IMR-90 (cell line): ENCODE data around the gene FOXP1. TPM values are rescaled to one million over a fixed set of nuclear protein-coding genes. Genes with fewer than 3 reads are reported as not detected.

Experiments
- ATAC-seq: fragments of 200-7000 bp; cut with Tn5 transposase; 2 replicates; pipeline ENCODE4 v1.9.1; 2020; ENCODE audit warnings: low read depth, mild to moderate bottlenecking, moderate library complexity
- BruUV-seq: library from RNA; stranded (reverse); fragments of 400-500 nt; replicated peaks from 2 replicates; lab custom pipeline; 2021; lab: Mats Ljungman, UMichigan
- CTCF ChIA-PET: fragments of 300-600 bp; formaldehyde crosslinking; extraction: SDS; loops from one replicate; lab custom pipeline; 2021; ENCODE audit warnings: antibody characterized with exemption; lab: Yijun Ruan, JAX
- POLR2A ChIA-PET: fragments of 300-600 bp; sonication (Branson Sonifier 250); formaldehyde crosslinking; loops from one replicate; lab custom pipeline; 2022; ENCODE audit warnings: antibody characterized with exemption; ENCODE audit not compliant: unreplicated experiment; lab: Charles Lee
- DNase-seq: peaks from one replicate; pipeline ENCODE4 v3.0.0; 2013
- H2AFZ ChIP-seq: replicated peaks from 2 replicates; pipeline ENCODE3; 2013; ENCODE audit warnings: low read length, mild to moderate bottlenecking; ENCODE audit not compliant: poor library complexity
- H2AK5ac ChIP-seq: 2 replicates; pipeline ENCODE4 v1.6.1; 2013; ENCODE audit warnings: low read depth, low read length, inconsistent platforms
- H2AK9ac ChIP-seq: replicated peaks from 2 replicates; pipeline ENCODE3; 2013; ENCODE audit warnings: mild to moderate bottlenecking, low read depth, low read length, moderate library complexity; ENCODE audit not compliant: poor library complexity
- H2BK120ac ChIP-seq: 2 replicates; pipeline ENCODE4 v1.6.1; 2013; ENCODE audit warnings: low read depth, low read length, inconsistent platforms
- H2BK15ac ChIP-seq: 3 replicates; pipeline ENCODE4 v1.6.1; 2013; ENCODE audit warnings: low read depth, low read length, inconsistent platforms
- H2BK20ac ChIP-seq: 2 replicates; pipeline ENCODE4 v1.6.1; 2013; ENCODE audit warnings: low read depth, mild to moderate bottlenecking, inconsistent platforms, low read length, moderate library complexity
- H2BK5ac ChIP-seq: 2 replicates; pipeline ENCODE4 v1.6.1; 2013; ENCODE audit warnings: mild to moderate bottlenecking, low read depth, low read length, inconsistent platforms; ENCODE audit not compliant: poor library complexity, severe bottlenecking
- H3K14ac ChIP-seq: replicated peaks from 2 replicates; pipeline ENCODE4 v1.6.1; 2013; ENCODE audit warnings: low read depth, low read length, inconsistent platforms
- H3K18ac ChIP-seq: 2 replicates; pipeline ENCODE4 v1.6.1; 2013; ENCODE audit warnings: low read depth, low read length, control low read depth
- H3K23ac ChIP-seq: 2 replicates; pipeline ENCODE4 v1.6.1; 2013; ENCODE audit warnings: low read depth, low read length, inconsistent platforms
- H3K27ac ChIP-seq: 2 replicates; pipeline ENCODE4 v1.5.1; 2013; ENCODE audit warnings: mild to moderate bottlenecking, control low read depth, low read length; ENCODE audit not compliant: insufficient read depth
- H3K27me3 ChIP-seq: 2 replicates; pipeline ENCODE4 v1.6.1; 2013; ENCODE audit warnings: low read length; ENCODE audit not compliant: control insufficient read depth, insufficient read depth
- H3K36me3 ChIP-seq: 2 replicates; pipeline ENCODE4 v1.6.1; 2013; ENCODE audit warnings: low read length, mixed read lengths; ENCODE audit not compliant: control insufficient read depth, insufficient read depth
- H3K4ac ChIP-seq: 2 replicates; pipeline ENCODE4 v1.6.1; 2013; ENCODE audit warnings: low read depth, low read length, inconsistent platforms
- H3K4me1 ChIP-seq: 2 replicates; pipeline ENCODE4 v1.6.1; 2013; ENCODE audit warnings: low read length, mixed read lengths; ENCODE audit not compliant: control insufficient read depth, insufficient read depth
- H3K4me2 ChIP-seq: 2 replicates; pipeline ENCODE4 v1.6.1; 2013; ENCODE audit warnings: low read depth, mild to moderate bottlenecking, control low read depth, low read length, moderate library complexity
- H3K4me3 ChIP-seq: 2 replicates; pipeline ENCODE4 v1.5.1; 2013; ENCODE audit warnings: low read depth, mild to moderate bottlenecking, control low read depth, low read length, moderate library complexity; ENCODE audit not compliant: insufficient read depth
- H3K56ac ChIP-seq: 2 replicates; pipeline ENCODE4 v1.6.1; 2013; ENCODE audit warnings: low read length, inconsistent platforms; ENCODE audit not compliant: insufficient read depth; ENCODE audit errors: extremely low read depth
- H3K79me1 ChIP-seq, 2 experiments: 2 replicates each; pipeline ENCODE4 v1.6.1; 2013; ENCODE audit warnings: low read length in 2 of 2, inconsistent platforms in 1 of 2, low read depth in 1 of 2
- H3K9ac ChIP-seq: 2 replicates; pipeline ENCODE4 v1.6.1; 2013; ENCODE audit warnings: low read depth, low read length, control low read depth
- H3K9me1 ChIP-seq: 2 replicates; pipeline ENCODE4 v1.6.1; 2013; ENCODE audit warnings: low read length, inconsistent platforms; ENCODE audit not compliant: insufficient read depth
- H3K9me3 ChIP-seq: 2 replicates; pipeline ENCODE4 v1.6.1; 2013; ENCODE audit warnings: low read length; ENCODE audit not compliant: control insufficient read depth, insufficient read depth
- H4K20me1 ChIP-seq: 2 replicates; pipeline ENCODE4 v1.6.1; 2013; ENCODE audit warnings: low read length, inconsistent platforms; ENCODE audit not compliant: insufficient read depth
- H4K5ac ChIP-seq: 2 replicates; pipeline ENCODE4 v1.6.1; 2013; ENCODE audit warnings: mild to moderate bottlenecking, low read depth, low read length, control low read depth
- H4K8ac ChIP-seq, 2 experiments: 2 replicates each; pipeline ENCODE4 v1.6.1; 2013; ENCODE audit warnings: low read depth in 2 of 2, low read length in 2 of 2, control low read depth in 1 of 2, inconsistent platforms in 1 of 2
- H4K91ac ChIP-seq: 2 replicates; pipeline ENCODE4 v1.6.1; 2013; ENCODE audit warnings: low read depth, low read length, inconsistent platforms; ENCODE audit not compliant: insufficient read depth
- USF2 ChIP-seq: fragments of 150-350 bp; IDR thresholded peaks from 2 replicates; pipeline ENCODE4 v1.6.1; 2017; ENCODE audit warnings: mild to moderate bottlenecking, antibody characterized with exemption, low read length, low read depth
- WGBS, 2 experiments: methylation state at CpG; one replicate each; pipeline versions ENCODE4 v1.1.5 to v1.1.7; 2013; ENCODE audit warnings: missing lambda C conversion rate in 2 of 2; ENCODE audit not compliant: insufficient read length in 1 of 2; ENCODE audit errors: extremely low coverage in 2 of 2; 5-methylcytosine and 5-hydroxymethylcytosine counted together
- dilution Hi-C: fragments of 300-500 bp; cut with HindIII; formaldehyde crosslinking; loops from one replicate; pipeline ENCODE4 v1.14.3; 2018; ENCODE audit warnings: low sequenced_read_pairs; ENCODE audit not compliant: unreplicated experiment
- in situ Hi-C: fragments of 300-500 bp; cut with MboI; formaldehyde crosslinking; loops from 3 replicates; pipeline ENCODE4 v1.14.3; 2019; ENCODE audit warnings: low sequenced_read_pairs, inconsistent platforms, mixed read lengths
- intact Hi-C: fragments of 100-400 bp; cut with micrococcal nuclease; formaldehyde crosslinking; loops from 2 replicates; pipeline ENCODE4 v1.10.0; 2022
- polyA plus RNA-seq, 3 experiments: library from polyadenylated mRNA; depleted of rRNA; stranded (reverse); fragments of >200 nt; gene quantifications; 2 replicates each; pipeline ENCODE4 v1.2.3, GENCODE V29; 2012; ENCODE audit warnings: low replicate concordance in 1 of 3
- total RNA-seq: library from RNA; depleted of rRNA; stranded (reverse); fragments of >200 nt; gene quantifications from 2 replicates; pipeline ENCODE4 v1.2.3, GENCODE V29; 2012

Gene FOXP1
- total and polyA plus RNA-seq, 2 of the 4 experiments (the other 2 are of a cell fraction) = 37.0 to 132 TPM

GRCh38 chr3:71110385-71111222 lies 472.9 kb downstream of the FOXP1 start:
- Histone ChIP-seq H3K56ac (no peak overlapping the region), H3K18ac (peak overlapping the region; percentile 79; the same call in 1 of the 2 replicates), H3K9me3 (no peaks in the 10 kb centered on the region), H4K5ac (peak overlapping the region; percentile 70), H3K4me1 (peaks cover 14% of the 10 kb centered on the region), H3K4me2 (no peak overlapping the region), H3K23ac (peak overlapping the region; percentile 39; the same call in 1 of the 2 replicates), H2AFZ (no peak overlapping the region), H3K4me3 (no peak overlapping the region), H2AK9ac (no peak overlapping the region), H4K91ac (peak overlapping the region; percentile 58), H3K14ac (peak overlapping the region; percentile 49), H2BK5ac (peak overlapping the region; percentile 97), H4K20me1 (no peaks in the 10 kb centered on the region), H2AK5ac (peak overlapping the region; percentile 47), H3K4ac (peak overlapping the region; percentile 82), H2BK15ac (peak overlapping the region; percentile 51), H2BK120ac (peak overlapping the region; percentile 72), H4K8ac (peak overlapping the region in 1 of 2 experiments; percentile 31; a peak in 2 of 4 replicates), H3K27me3 (no peaks in the 10 kb centered on the region), H3K36me3 (peaks cover 11% of the 10 kb centered on the region), H3K9ac (no peak overlapping the region), H2BK20ac (peak overlapping the region; percentile 68), H3K27ac (peak overlapping the region; percentile 35; the same call in 1 of the 2 replicates), H3K79me1 (peaks cover 29 to 70% of the 10 kb centered on the region in 2 experiments), H3K9me1 (peaks cover 6% of the 10 kb centered on the region)
- ChIA-PET POLR2A (no interaction called here), CTCF (interaction anchor here (0.6 to 1.1 kb wide), 3 partner anchors 52 to 276 kb away, joined by 3 read pairs; no protein-coding TSS in a partner anchor)
- BruUV-seq = no TSS peak
- intact Hi-C loops = loop anchor here (2.0 kb wide), 1 partner anchor 194 kb away; no protein-coding TSS in a partner anchor
- dilution Hi-C loops = no loop called here
- no peak for TF ChIP-seq USF2
- ATAC-seq (no peak), DNase-seq (no peak)
- in situ Hi-C loops = no loop called here
- WGBS, 2 experiments = 93% methylated on average over 3 of the region's 8 CpGs; no CpG with 5 or more reads in 1 of the 2 experiments
